Stomach (tissue), 4 donors: ENCODE data around the gene TMCC1.

ENCODE experiments used
- POLR2A ChIP-seq, 4 donors: fragments of 450-650 bp; IDR thresholded peaks; one replicate each; pipeline ENCODE4 v1.6.1; 2016; ENCODE audit warnings: antibody characterized with exemption in 4 of 4, control low read depth in 2 of 4, mild to moderate bottlenecking in 1 of 4, moderate library complexity in 1 of 4
- POLR2AphosphoS5 ChIP-seq, 3 donors: sonication (generic); formaldehyde crosslinking; IDR thresholded peaks; one replicate each; pipeline ENCODE4 v1.6.1; 2016; ENCODE audit warnings: antibody characterized with exemption in 3 of 3
- TF ChIP-seq, protein P1 (sequence below), 7 experiments: fragments of 450-650 bp in 4 of 7; fragments of 200-600 bp in 3 of 7; sonication (generic) in 3 of 7; IDR thresholded peaks; one replicate each; pipeline ENCODE4 v1.5.1; 2016 to 2019; ENCODE audit warnings: antibody characterized with exemption in 7 of 7, control low read depth in 2 of 7, mild to moderate bottlenecking in 1 of 7

- TF ChIP-seq POLR2AphosphoS5 (IDR thresholded peaks at IDR 0.05) (no peak), POLR2A (IDR thresholded peaks at IDR 0.05) (no peak)
- TF ChIP-seq, protein P1, sequence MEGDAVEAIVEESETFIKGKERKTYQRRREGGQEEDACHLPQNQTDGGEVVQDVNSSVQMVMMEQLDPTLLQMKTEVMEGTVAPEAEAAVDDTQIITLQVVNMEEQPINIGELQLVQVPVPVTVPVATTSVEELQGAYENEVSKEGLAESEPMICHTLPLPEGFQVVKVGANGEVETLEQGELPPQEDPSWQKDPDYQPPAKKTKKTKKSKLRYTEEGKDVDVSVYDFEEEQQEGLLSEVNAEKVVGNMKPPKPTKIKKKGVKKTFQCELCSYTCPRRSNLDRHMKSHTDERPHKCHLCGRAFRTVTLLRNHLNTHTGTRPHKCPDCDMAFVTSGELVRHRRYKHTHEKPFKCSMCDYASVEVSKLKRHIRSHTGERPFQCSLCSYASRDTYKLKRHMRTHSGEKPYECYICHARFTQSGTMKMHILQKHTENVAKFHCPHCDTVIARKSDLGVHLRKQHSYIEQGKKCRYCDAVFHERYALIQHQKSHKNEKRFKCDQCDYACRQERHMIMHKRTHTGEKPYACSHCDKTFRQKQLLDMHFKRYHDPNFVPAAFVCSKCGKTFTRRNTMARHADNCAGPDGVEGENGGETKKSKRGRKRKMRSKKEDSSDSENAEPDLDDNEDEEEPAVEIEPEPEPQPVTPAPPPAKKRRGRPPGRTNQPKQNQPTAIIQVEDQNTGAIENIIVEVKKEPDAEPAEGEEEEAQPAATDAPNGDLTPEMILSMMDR (IDR thresholded peaks at IDR 0.05): no peak
Observed at GRCh38 chr3:129702934-129703712, 190.4 kb downstream of the TMCC1 start.
